AG08395 (cell line): Measurements from ENCODE around the gene SUCLG1.
A peak's percentile ranks its signal among the peaks of the same experiment; 100 is the strongest.
"Not testable (repeated sequence)": the region's sequence is repeated elsewhere in the genome, so short reads cannot be mapped to it uniquely, and the experiment has no call there.

ENCODE experiments used
- DNase-seq: peaks from one replicate; pipeline ENCODE4 v3.0.0; 2012; ENCODE audit warnings: mixed read lengths, low spot score

Gene SUCLG1

DNA sequence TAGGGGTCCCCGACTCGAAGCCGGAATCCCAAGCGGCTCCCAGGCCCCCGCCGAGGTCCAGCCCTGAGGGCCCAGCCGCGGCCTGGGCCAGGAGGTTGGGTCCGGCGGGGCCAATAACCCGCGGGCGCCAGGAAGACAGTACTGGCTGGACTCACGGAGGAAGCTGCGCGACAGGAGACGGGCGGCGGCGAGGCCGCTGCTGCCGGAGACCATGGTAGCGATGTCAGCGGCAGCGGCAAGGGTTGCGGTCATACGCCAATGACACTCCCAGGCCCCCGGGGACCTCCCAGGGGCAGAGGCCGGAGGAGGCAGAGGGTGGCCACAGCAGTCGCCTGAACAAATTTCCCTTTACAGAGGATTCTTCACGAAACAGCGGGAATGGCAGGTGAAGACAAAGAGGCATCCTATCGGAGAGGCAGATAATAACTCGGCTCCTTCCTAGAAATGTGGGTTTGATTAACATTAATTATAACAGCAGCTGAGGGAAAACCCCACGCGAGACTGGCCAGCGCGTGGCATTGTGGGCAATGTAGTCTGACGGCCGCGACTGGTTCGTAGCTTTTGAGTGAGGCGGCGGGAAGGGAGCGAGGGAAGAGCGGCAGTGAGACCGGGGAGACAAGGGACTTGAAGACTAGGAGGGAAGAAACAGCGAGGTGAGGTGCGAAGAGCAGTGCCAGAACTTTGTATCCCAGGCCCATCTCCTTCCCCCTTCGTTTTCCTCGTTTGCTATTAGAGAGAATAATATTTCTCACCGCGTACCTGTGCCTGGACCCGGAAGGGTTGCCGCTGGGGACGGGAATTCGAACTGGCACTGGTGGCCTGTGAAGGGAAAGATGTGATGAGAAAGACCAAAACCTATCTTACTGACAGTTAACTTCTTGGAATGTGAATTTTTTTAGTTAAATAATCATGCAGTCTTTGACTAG, at the start of gene SUCLG1:
TSS of gene SUCLG1 (minus strand) at position 263 of the 926 bp plus-strand sequence. CDS start at position 252, 11 bp downstream.
- DNase-seq: peak; percentile 94

- no peak for DNase-seq
These were observed 39.2 kb upstream of the SUCLG1 start for GRCh38 chr2:84498150-84498799.

GRCh38 chr2:84497285-84497684, 38.2 kb upstream of the SUCLG1 start:
- DNase-seq: no peak

DNA sequence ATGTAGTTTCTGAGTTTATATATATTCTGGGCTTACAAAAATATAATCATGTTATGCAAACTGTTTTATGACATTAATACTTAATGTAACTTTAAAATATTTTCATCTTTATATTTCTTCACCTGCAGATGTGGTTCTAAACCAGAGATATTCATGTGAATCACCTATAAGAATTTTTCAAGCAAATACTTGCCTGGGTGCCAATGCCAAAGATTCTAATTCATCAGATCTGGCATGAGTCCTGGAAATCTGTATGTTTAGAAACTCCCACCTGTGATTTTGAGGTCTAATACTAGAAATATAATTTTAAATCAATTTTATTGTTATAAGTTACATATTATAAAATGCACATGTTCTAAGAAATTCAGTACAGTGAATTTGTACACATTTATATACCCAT, 37.3 kb upstream of the SUCLG1 start:
- no peak for DNase-seq

- peak; percentile 57 for DNase-seq
These were observed 36.6 kb upstream of the SUCLG1 start for GRCh38 chr2:84495539-84496146.

GRCh38 chr2:84494070-84494469, 35.0 kb upstream of the SUCLG1 start:
- DNase-seq: no peak

GRCh38 chr2:84493514-84493913, 34.4 kb upstream of the SUCLG1 start:
- DNase-seq: peak; percentile 84

DNA sequence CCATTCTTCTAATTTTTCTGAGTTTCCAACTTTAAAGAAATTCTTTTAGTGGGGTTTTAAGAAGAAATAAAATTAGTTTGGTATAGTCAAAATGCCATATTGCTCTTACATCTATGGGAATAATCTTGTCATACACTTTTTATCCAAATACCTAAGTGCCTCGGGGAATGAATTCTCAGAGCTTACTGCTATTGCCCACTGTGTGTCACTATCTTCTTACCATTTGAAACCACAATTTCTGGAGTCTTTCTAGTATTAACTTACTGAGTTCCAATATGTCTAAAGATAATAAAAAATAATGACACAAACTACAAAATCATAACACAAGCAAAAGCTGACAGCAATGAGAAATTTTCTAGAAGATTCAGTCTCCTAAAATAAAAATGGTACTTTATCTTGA, 33.5 kb upstream of the SUCLG1 start:
- DNase-seq: peak; percentile 40

GRCh38 chr2:84491741-84492140, 32.7 kb upstream of the SUCLG1 start:
- no peak for DNase-seq

DNA sequence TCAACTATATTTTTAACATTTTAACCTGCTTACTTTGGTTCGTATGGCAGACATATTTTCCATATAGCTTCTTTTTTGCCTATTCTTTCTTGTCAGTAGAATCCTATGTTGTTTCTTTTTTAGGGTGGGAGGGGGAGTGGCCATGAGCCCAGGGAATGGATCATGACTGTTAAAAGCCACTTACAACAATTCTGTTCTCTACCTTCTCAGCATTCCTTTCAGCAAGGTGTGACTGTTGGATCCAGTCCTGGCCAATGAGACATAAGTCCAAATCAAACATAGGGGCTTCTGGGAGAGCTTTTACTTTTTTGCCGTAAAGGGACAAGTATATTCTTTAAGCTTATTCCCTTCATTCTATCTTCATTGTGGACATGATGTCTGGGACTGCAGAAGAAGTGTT, 32.2 kb upstream of the SUCLG1 start:
- no peak for DNase-seq

- peak; percentile 37 for DNase-seq
These were observed 28.4 kb upstream of the SUCLG1 start for GRCh38 chr2:84487298-84487996.

- peak; percentile 7 for DNase-seq
These were observed 27.5 kb upstream of the SUCLG1 start for GRCh38 chr2:84486441-84487115.

DNA sequence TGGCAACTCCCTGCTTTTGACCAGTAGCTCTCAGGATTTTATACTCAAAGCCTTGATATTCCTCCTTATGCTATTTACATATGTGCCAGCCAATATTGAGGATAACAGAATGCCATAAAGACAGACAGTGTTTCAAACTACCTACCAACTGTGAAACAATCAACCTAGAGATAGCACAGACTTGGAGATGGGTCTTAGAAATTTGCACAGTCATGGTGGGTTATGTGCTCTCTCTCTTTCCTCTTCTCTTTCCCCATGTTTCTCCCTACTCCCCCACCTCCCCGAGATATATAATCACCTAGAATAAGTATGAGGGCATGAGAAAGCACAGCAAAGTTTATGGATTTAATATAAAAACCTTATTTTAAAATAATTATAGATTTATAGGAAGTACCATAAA, 24.2 kb upstream of the SUCLG1 start:
- DNase-seq: no peak

DNA sequence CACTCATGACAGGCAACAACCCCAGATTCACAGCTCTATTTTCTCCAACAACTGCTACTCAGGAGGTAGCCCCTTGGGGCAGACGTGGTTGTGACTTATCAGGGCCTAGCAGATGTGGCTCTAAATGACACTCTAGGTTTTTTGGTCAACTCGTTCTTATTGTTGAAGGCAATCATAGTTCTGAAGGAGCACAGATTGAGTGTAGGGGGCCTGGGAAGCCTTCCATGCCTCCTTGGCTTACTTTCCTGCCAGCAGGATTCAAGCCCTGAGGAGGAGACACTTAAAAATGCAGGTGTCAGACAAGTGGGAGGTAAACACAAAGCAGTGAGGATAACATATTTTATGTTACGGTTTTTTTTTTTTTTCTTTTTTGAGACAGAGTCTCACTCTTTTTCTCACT, 23.5 kb upstream of the SUCLG1 start:
- no peak for DNase-seq

DNA sequence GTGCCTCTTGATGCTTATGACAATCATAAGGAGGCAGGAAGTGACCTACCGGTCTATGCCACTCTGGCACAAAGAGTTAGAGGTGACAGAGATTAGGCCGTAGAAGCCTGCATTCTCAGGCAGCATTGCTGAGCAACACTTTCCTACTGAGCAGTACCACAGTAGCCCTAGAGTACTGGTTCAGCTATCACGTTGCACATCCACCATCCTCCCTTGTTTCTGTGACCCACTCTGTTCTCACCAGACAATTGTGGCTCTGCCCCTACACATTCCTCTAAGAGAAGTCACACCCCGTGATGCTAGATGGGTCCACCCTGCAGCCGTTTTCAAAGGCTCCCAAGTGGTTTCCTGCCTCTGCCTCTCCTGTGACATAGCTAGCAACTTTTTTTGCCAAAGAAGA, 22.6 kb upstream of the SUCLG1 start:
- peak; percentile 90 for DNase-seq

DNA sequence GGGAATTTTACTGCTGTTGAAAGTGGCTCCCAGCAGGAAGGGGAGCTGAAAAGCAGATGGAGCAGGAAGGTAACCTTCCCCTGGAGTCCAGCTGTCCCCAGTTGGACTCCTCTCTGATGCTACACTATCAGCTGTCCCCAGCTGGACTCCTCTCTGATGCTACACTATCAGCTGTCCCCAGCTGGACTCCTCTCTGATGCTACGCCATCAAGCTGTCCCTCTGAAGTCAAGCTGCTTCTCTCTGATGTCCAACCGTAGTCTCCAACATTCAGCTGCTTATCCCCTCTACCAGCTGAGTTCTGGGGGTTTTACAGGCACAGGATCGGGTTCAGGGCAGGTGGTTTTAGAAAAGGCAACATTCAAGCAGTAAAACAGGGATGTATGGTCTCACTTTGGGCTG, 19.8 kb upstream of the SUCLG1 start:
- DNase-seq: no peak

- DNase-seq: no peak
These were observed 18.8 kb upstream of the SUCLG1 start for GRCh38 chr2:84477886-84478285.

DNA sequence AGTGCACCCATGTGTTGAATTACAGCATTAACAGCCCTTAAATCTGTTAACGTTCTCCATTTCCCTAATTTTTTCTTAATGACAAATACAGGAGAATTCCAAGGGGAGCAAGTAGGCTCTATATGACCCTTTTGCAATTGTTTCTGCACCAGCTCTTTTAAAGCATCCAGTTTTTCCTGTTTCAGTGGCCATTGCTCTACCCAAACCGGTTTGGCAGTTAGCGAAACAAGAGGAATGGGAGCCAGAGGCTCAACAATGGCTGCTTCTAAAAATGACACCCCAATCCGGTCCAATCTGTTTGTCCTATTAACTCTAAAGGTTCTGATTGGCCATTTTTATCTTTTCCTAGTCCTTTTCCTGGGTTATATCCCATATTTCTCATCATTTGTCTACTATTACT, 15.1 kb upstream of the SUCLG1 start:
- DNase-seq: no peak

GRCh38 chr2:84472856-84473565, 13.9 kb upstream of the SUCLG1 start:
- no peak for DNase-seq

DNA sequence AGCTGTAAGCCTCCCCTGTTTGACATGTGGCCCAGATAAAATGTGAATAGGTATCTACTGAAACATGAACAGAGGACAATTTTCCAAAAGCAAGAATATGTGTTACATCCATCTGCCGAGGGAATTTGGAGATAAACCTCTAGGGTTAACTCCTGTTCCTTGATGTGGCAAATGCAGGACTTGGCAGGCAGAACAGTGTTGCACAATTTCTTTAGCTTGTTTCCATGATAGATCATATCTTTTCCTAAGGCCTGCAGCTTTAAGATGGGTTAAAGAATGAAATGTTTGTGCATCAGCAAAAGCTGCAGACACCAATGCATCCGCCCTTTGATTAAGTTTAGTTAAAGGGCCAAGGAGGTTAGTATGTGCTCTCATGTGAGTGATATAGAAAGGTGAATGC, 13.3 kb upstream of the SUCLG1 start:
- not testable (repeated sequence) for DNase-seq

DNA sequence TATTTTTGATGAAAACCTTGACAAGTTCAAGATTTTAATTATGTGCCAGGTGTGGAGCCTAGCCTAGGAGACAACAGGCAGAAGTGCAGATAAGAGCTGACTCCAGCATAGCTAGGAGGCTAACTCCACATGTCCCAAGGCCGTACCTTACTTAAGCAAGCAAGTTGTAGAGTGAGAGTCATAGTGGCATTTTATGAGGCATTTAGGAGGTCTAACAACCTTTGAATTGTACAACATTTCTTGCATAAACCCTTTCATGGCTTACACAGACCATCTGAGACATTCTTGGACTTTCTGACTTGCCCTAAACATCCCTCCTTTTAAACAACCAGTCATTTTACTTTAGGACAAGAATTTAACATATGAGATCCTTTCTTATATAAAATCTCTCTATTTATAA, 8.3 kb upstream of the SUCLG1 start:
- DNase-seq: no peak
